ENCODE data around the gene TRPC6. TPM values are rescaled to one million over a fixed set of nuclear protein-coding genes. Genes with fewer than 3 reads are reported as not detected.
"Not testable (repeated sequence)": the region's sequence is repeated elsewhere in the genome, so short reads cannot be mapped to it uniquely, and the experiment has no call there.

TRPC6 gene
- total and polyA plus RNA-seq, 4 donors: 0.03 to 1.5 (median 0.17) TPM; not detected in 1

DNA sequence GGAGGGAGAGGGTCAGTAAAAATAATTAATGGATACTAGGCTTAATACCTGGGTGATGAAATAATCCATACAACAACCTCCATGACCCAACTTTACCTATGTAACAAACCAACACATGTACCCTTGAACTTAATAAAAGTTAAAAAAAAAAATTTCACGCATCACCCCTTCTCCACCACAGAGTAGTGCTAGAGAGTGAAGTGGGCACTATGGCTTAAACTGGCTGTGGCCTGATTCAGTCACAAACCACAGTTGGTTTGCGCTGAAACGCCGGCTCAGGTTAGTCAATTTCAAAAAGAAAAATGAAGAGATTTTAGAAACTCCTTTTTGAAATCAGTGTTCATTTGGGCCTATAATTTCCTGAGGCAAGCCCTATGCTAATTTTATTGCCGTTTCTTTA lies 144.3 kb downstream of the TRPC6 start:
- Histone ChIP-seq H3K4me3 (ENCODE audit: low read depth in 1 of 3, low read length in 3 of 3) (no peak overlapping the region), H3K4me1 (ENCODE audit: control insufficient read depth in 4 of 4, insufficient read depth in 4 of 4, low read length in 3 of 4) (peaks cover 0 to 15% (median 3%) of the 10 kb centered on the region in 4 donors), H3K36me3 (ENCODE audit: control insufficient read depth in 4 of 4, insufficient read depth in 3 of 4, low read depth in 1 of 4, low read length in 3 of 4) (no peaks in the 10 kb centered on the region), H3K27me3 (ENCODE audit: control insufficient read depth in 4 of 4, insufficient read depth in 4 of 4, low read length in 3 of 4) (no peaks in the 10 kb centered on the region), H3K27ac (ENCODE audit: low read depth in 1 of 2, low read length in 2 of 2) (no peak overlapping the region), H3K9me3 (ENCODE audit: control insufficient read depth in 4 of 4, low read length in 3 of 4) (no peaks in the 10 kb centered on the region), H3K9ac (ENCODE audit: low read depth in 1 of 2, low read length in 2 of 2) (no peak overlapping the region)
- WGBS: 93% methylated on average over 5 of the region's 5 CpGs
- no peak for TF ChIP-seq YY1 (IDR thresholded peaks at IDR 0.05)
- no peak for TF ChIP-seq SP1 (IDR thresholded peaks at IDR 0.05)
- TF ChIP-seq, protein P1, sequence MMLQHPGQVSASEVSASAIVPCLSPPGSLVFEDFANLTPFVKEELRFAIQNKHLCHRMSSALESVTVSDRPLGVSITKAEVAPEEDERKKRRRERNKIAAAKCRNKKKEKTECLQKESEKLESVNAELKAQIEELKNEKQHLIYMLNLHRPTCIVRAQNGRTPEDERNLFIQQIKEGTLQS (IDR thresholded peaks at IDR 0.05): no peak
- no peak for TF ChIP-seq EGR1 (IDR thresholded peaks at IDR 0.05; ENCODE audit: low read depth in 2 of 2)
- TF ChIP-seq HNF4A (conservative IDR thresholded peaks at IDR 0.05): no peak
- no peak for TF ChIP-seq FOXA1 (IDR thresholded peaks at IDR 0.05)
- TF ChIP-seq, protein P2, sequence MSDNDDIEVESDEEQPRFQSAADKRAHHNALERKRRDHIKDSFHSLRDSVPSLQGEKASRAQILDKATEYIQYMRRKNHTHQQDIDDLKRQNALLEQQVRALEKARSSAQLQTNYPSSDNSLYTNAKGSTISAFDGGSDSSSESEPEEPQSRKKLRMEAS (IDR thresholded peaks at IDR 0.05): no peak
- TF ChIP-seq RAD21 (IDR thresholded peaks at IDR 0.05): no peak
- TF ChIP-seq TAF1 (conservative IDR thresholded peaks at IDR 0.05): no peak
- TF ChIP-seq, protein P3, sequence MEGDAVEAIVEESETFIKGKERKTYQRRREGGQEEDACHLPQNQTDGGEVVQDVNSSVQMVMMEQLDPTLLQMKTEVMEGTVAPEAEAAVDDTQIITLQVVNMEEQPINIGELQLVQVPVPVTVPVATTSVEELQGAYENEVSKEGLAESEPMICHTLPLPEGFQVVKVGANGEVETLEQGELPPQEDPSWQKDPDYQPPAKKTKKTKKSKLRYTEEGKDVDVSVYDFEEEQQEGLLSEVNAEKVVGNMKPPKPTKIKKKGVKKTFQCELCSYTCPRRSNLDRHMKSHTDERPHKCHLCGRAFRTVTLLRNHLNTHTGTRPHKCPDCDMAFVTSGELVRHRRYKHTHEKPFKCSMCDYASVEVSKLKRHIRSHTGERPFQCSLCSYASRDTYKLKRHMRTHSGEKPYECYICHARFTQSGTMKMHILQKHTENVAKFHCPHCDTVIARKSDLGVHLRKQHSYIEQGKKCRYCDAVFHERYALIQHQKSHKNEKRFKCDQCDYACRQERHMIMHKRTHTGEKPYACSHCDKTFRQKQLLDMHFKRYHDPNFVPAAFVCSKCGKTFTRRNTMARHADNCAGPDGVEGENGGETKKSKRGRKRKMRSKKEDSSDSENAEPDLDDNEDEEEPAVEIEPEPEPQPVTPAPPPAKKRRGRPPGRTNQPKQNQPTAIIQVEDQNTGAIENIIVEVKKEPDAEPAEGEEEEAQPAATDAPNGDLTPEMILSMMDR (IDR thresholded peaks at IDR 0.05; ENCODE audit: low read depth, low read length, missing input control): no peak
- TF ChIP-seq, protein P4, sequence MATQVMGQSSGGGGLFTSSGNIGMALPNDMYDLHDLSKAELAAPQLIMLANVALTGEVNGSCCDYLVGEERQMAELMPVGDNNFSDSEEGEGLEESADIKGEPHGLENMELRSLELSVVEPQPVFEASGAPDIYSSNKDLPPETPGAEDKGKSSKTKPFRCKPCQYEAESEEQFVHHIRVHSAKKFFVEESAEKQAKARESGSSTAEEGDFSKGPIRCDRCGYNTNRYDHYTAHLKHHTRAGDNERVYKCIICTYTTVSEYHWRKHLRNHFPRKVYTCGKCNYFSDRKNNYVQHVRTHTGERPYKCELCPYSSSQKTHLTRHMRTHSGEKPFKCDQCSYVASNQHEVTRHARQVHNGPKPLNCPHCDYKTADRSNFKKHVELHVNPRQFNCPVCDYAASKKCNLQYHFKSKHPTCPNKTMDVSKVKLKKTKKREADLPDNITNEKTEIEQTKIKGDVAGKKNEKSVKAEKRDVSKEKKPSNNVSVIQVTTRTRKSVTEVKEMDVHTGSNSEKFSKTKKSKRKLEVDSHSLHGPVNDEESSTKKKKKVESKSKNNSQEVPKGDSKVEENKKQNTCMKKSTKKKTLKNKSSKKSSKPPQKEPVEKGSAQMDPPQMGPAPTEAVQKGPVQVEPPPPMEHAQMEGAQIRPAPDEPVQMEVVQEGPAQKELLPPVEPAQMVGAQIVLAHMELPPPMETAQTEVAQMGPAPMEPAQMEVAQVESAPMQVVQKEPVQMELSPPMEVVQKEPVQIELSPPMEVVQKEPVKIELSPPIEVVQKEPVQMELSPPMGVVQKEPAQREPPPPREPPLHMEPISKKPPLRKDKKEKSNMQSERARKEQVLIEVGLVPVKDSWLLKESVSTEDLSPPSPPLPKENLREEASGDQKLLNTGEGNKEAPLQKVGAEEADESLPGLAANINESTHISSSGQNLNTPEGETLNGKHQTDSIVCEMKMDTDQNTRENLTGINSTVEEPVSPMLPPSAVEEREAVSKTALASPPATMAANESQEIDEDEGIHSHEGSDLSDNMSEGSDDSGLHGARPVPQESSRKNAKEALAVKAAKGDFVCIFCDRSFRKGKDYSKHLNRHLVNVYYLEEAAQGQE (IDR thresholded peaks at IDR 0.05): no peak
- no peak for TF ChIP-seq FOXA2 (IDR thresholded peaks at IDR 0.05)
- no peak for TF ChIP-seq JUND (IDR thresholded peaks at IDR 0.05)
- TF ChIP-seq GABPA (IDR thresholded peaks at IDR 0.05 in 1 of 2, conservative IDR thresholded peaks at IDR 0.05 in 1 of 2): no peak
- no peak for TF ChIP-seq NR2F2 (IDR thresholded peaks at IDR 0.05)
- TF ChIP-seq, protein P5, sequence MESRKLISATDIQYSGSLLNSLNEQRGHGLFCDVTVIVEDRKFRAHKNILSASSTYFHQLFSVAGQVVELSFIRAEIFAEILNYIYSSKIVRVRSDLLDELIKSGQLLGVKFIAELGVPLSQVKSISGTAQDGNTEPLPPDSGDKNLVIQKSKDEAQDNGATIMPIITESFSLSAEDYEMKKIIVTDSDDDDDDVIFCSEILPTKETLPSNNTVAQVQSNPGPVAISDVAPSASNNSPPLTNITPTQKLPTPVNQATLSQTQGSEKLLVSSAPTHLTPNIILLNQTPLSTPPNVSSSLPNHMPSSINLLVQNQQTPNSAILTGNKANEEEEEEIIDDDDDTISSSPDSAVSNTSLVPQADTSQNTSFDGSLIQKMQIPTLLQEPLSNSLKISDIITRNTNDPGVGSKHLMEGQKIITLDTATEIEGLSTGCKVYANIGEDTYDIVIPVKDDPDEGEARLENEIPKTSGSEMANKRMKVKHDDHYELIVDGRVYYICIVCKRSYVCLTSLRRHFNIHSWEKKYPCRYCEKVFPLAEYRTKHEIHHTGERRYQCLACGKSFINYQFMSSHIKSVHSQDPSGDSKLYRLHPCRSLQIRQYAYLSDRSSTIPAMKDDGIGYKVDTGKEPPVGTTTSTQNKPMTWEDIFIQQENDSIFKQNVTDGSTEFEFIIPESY (IDR thresholded peaks at IDR 0.05): no peak
- TF ChIP-seq HNF4G (IDR thresholded peaks at IDR 0.05): no peak
- TF ChIP-seq RXRA (IDR thresholded peaks at IDR 0.05): no peak
- DNase-seq (ENCODE audit: low spot score): no peak

DNA sequence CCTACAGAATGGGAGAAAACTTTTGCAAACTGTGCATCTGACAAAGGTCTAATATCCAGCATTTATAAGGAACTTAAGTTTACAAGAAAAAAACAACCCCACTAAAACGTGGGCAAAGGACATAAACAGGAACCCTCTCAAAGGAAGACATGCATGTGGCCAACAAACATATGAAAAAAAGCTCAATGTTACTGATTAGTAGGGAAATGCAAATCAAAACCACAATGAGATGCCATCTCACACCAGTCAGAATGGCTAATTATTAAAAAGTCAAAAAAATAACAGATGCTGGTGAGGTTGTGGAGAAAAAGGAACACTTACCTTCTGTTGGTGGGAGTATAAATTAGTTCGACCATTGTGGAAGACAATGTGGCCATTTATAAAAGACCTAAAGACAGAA lies 145.1 kb downstream of the TRPC6 start:
- H3K9ac ChIP-seq (ENCODE audit: low read depth in 1 of 2, low read length in 2 of 2); H3K27me3 ChIP-seq (ENCODE audit: control insufficient read depth in 4 of 4, insufficient read depth in 4 of 4, low read length in 3 of 4); H3K27ac ChIP-seq (ENCODE audit: low read depth in 1 of 2, low read length in 2 of 2); H3K9me3 ChIP-seq (ENCODE audit: control insufficient read depth in 4 of 4, low read length in 3 of 4); H3K36me3 ChIP-seq (ENCODE audit: control insufficient read depth in 4 of 4, insufficient read depth in 3 of 4, low read depth in 1 of 4, low read length in 3 of 4); DNase-seq (ENCODE audit: low spot score); H3K4me3 ChIP-seq (ENCODE audit: low read depth in 1 of 3, low read length in 3 of 3): not testable (repeated sequence)
- 72% methylated on average over 2 of the region's 2 CpGs for WGBS
- peaks cover 0 to 15% (median 3%) of the 10 kb centered on the region in 4 donors for H3K4me1 ChIP-seq (ENCODE audit: control insufficient read depth in 4 of 4, insufficient read depth in 4 of 4, low read length in 3 of 4)
